WI38 (cell line): Measurements from ENCODE around the gene GRM5.

ENCODE experiments used
- H3K4me3 ChIP-seq: 2 replicates; pipeline ENCODE4 v1.5.1; 2011; ENCODE audit warnings: low read depth, mild to moderate bottlenecking, control low read depth, low read length
- CTCF ChIP-seq: IDR thresholded peaks from 2 replicates; pipeline ENCODE4 v1.5.1; 2012; ENCODE audit warnings: low read depth, mild to moderate bottlenecking, control low read depth, low read length

The GRM5 gene

GRCh38 chr11:88815505-88815904, 250.3 kb downstream of the GRM5 start:
- no peak overlapping the region for H3K4me3 ChIP-seq
- no peak for TF ChIP-seq CTCF

DNA sequence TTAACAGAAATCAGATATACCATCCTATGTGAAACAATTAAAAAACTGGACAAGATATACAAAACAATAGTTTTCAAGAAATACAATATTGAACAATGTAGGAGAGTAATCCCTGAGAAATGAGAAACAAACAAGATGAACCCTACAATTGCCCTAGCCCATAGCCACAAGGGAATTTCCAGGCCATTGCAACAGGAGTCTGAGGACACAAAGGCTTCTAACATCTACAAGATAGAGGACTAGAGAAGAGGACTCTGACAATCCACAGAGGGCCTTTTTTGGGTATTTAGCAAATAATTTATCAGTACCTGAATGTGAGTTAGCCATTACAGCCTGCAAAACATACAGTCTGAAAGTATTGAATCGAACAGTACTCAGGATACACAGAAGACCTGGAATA, 251.7 kb downstream of the GRM5 start:
- no peak overlapping the region for H3K4me3 ChIP-seq
- no peak for TF ChIP-seq CTCF

DNA sequence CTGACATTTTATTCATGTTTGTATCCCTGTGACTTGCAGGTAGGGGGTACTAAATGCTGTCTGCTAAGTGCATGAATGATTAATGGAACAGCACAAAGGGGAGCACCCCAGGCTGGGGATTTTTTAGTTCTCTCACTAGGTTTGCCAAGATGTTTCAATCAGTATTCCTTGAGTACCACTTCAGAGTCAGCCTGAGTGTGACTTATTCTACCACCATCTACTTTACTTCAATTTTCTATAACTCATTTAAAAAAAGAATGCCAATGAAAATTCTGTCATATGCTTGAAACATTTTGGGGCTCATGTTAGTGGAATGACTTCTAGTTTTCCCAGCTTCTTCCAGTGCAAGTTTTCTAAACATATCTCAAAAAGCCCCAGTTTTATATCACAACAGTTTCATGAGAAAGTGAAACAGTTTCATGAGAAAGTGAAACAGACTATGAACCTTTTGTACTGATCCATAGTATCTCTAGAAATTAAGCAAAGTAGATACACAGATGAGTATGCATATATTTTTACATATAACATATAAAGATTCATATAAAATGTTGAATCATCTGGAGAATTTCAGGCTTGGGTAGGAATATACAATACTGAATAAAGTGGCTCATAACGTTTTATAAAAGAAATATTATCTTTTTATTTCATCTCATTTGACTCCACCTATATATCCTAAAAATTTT, 252.4 kb downstream of the GRM5 start:
- H3K4me3 ChIP-seq = no peak overlapping the region

GRCh38 chr11:88810420-88811097, 255.2 kb downstream of the GRM5 start:
- TF ChIP-seq CTCF = no peak

More for the DNA sequence above, 252.4 kb downstream of the GRM5 start:
- no peak for TF ChIP-seq CTCF

GRCh38 chr11:88809126-88809525, 256.7 kb downstream of the GRM5 start:
- no peak overlapping the region for H3K4me3 ChIP-seq
- no peak for TF ChIP-seq CTCF

More at GRCh38 chr11:88810420-88811097, 255.2 kb downstream of the GRM5 start:
- no peak overlapping the region for H3K4me3 ChIP-seq

GRCh38 chr11:88807349-88807748, 258.4 kb downstream of the GRM5 start:
- H3K4me3 ChIP-seq = no peak overlapping the region
- no peak for TF ChIP-seq CTCF

DNA sequence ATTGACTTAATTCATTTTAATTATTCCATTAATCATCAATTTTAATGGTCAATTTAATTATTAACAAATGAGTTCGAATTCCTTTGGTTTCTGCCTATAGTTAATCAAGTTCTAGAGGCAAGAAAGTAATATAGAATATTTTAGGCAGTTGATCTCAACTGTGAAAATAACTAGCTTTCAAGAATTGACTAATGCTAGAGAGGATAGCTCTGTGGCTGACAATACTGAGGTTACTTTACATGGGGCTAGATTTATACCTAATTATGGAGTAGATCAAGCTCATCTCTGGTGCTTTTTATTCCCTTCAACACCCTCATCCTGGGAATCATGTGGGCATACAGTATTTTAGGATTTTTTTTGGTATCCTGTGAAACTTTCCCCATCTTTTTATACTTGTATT, 259.4 kb downstream of the GRM5 start:
- H3K4me3 ChIP-seq = no peak overlapping the region
- TF ChIP-seq CTCF = no peak
